ENCODE measurements around the gene KRTAP10-11.

KRTAP10-11 gene

DNA sequence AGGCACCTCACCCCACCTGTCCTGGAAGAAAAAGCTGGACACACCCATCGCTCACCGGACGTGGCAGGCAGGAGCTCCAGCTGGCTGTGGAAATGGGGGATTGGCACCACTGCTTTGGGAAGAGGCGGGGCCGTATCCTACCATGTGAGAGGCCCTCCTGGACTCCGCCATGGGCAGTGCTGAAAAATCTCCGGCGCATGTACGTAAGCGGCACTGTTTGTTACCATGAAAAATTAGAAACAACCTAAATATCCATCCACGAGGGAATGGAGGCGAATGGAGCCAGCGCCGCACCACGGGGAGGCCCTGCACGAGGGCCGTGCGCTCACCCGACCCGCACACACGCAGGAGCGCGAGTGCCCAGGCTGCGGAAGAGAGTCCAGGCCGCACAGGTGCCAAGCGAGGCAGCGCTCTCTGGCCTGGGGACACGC lies 31.2 kb upstream of the KRTAP10-11 start:
- no peak for TF ChIP-seq CTCF (IDR thresholded peaks at IDR 0.05)
- Mint-ChIP-seq H3K27me3 (ENCODE audit: low read depth, poor library complexity) (peaks cover 7% of the 10 kb centered on the region), H3K36me3 (ENCODE audit: low read depth) (peaks cover under 1% of the 10 kb centered on the region)

GRCh38 chr21:44615466-44615865 lies 30.7 kb upstream of the KRTAP10-11 start:
- no peak for TF ChIP-seq CTCF (IDR thresholded peaks at IDR 0.05)
- peaks cover 28% of the 10 kb centered on the region for H3K4me1 Mint-ChIP-seq
- no peak for DNase-seq

More for the DNA sequence above, 31.2 kb upstream of the KRTAP10-11 start:
- no peak for DNase-seq
- H3K4me1 Mint-ChIP-seq = peaks cover 28% of the 10 kb centered on the region
- H3K9me3 Mint-ChIP-seq = peaks cover 43% of the 10 kb centered on the region
- H3K4me3 Mint-ChIP-seq = no peak overlapping the region
- H3K27ac Mint-ChIP-seq = no peak overlapping the region

DNA sequence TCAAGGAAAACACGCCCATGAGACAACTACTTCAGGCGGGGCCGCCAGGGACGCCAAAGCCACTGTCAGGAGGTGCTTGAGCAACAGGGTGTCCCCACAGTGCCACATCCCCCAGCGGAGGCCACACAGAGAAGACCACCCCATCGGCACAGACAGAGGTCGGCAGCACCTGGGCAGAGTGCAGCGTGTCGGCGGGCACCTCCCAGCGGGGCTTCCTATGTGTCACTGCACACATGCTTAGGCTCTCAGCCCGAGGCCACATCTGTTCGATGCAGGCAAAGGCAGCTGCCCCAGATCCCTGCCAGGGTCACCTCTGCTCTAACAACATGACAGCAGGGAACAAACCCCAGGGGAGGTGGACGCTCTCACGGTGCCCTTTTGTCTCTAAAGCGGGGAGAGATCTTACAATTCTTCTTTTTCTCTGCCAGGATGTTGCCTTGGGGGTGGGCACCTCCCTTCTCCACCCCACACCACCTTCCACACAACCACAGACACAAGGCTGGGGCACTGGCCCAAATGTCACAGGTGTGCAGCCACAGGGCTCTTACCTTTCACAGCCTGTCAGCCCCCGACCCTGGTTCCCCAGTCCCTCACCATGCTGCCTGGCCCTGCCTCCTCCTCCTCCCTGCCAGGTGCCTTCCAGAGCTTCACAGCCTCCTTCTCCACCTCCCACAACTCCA lies 30.2 kb upstream of the KRTAP10-11 start:
- Mint-ChIP-seq H3K36me3 (ENCODE audit: low read depth) (peaks cover 4% of the 10 kb centered on the region), H3K9me3 (peaks cover 41% of the 10 kb centered on the region), H3K4me3 (no peak overlapping the region), H3K4me1 (peaks cover 28% of the 10 kb centered on the region), H3K27ac (no peak overlapping the region), H3K27me3 (ENCODE audit: low read depth, poor library complexity) (peaks cover 7% of the 10 kb centered on the region)
- TF ChIP-seq CTCF (IDR thresholded peaks at IDR 0.05) = no peak
- no peak for DNase-seq

More at GRCh38 chr21:44615466-44615865, 30.7 kb upstream of the KRTAP10-11 start:
- H3K36me3 Mint-ChIP-seq (ENCODE audit: low read depth) = peaks cover under 1% of the 10 kb centered on the region
- no peak overlapping the region for H3K4me3 Mint-ChIP-seq
- H3K27ac Mint-ChIP-seq = no peak overlapping the region
- peaks cover 42% of the 10 kb centered on the region for H3K9me3 Mint-ChIP-seq
- H3K27me3 Mint-ChIP-seq (ENCODE audit: low read depth, poor library complexity) = peaks cover 7% of the 10 kb centered on the region

GRCh38 chr21:44616591-44616926 lies 29.7 kb upstream of the KRTAP10-11 start:
- peaks cover 4% of the 10 kb centered on the region for H3K36me3 Mint-ChIP-seq (ENCODE audit: low read depth)
- no peak overlapping the region for H3K27ac Mint-ChIP-seq
- DNase-seq = no peak
- H3K9me3 Mint-ChIP-seq = peaks cover 39% of the 10 kb centered on the region
- no peak for TF ChIP-seq CTCF (IDR thresholded peaks at IDR 0.05)
- H3K27me3 Mint-ChIP-seq (ENCODE audit: low read depth, poor library complexity) = peaks cover 7% of the 10 kb centered on the region
- H3K4me3 Mint-ChIP-seq = no peak overlapping the region
- peaks cover 28% of the 10 kb centered on the region for H3K4me1 Mint-ChIP-seq

GRCh38 chr21:44617071-44617501 lies 29.1 kb upstream of the KRTAP10-11 start:
- no peak for TF ChIP-seq CTCF (IDR thresholded peaks at IDR 0.05)
- DNase-seq = no peak
- H3K27ac Mint-ChIP-seq = no peak overlapping the region
- H3K4me3 Mint-ChIP-seq = no peak overlapping the region
- H3K9me3 Mint-ChIP-seq = peaks cover 41% of the 10 kb centered on the region
- peaks cover 4% of the 10 kb centered on the region for H3K36me3 Mint-ChIP-seq (ENCODE audit: low read depth)
- H3K27me3 Mint-ChIP-seq (ENCODE audit: low read depth, poor library complexity) = peaks cover 7% of the 10 kb centered on the region
- H3K4me1 Mint-ChIP-seq = peaks cover 28% of the 10 kb centered on the region

- Mint-ChIP-seq H3K4me3 (no peak overlapping the region), H3K4me1 (peaks cover 24% of the 10 kb centered on the region), H3K27me3 (ENCODE audit: low read depth, poor library complexity) (peaks cover 4% of the 10 kb centered on the region), H3K9me3 (peaks cover 45% of the 10 kb centered on the region), H3K36me3 (ENCODE audit: low read depth) (peaks cover 6% of the 10 kb centered on the region), H3K27ac (no peak overlapping the region)
- DNase-seq = no peak
- no peak for TF ChIP-seq CTCF (IDR thresholded peaks at IDR 0.05)
Measured at GRCh38 chr21:44618504-44618903, 27.7 kb upstream of the KRTAP10-11 start.

Data from nephron progenitor cell (in vitro differentiated cells).